ENCODE results near the gene NOP14.
"Not testable (repeated sequence)": the region's sequence is repeated elsewhere in the genome, so short reads cannot be mapped to it uniquely, and the experiment has no call there.

The NOP14 gene

GRCh38 chr4:2916696-2917095, 46.5 kb downstream of the NOP14 start:
- DNase-seq (ENCODE audit: low read depth in 2 of 3, low spot score in 1 of 3), result not testable (repeated sequence)

GRCh38 chr4:2915789-2916188, 47.4 kb downstream of the NOP14 start:
- DNase-seq (ENCODE audit: low read depth in 2 of 3, low spot score in 1 of 3), result no peak

- no peak for DNase-seq (ENCODE audit: low read depth in 2 of 3, low spot score in 1 of 3)
These were observed 48.7 kb downstream of the NOP14 start for GRCh38 chr4:2914256-2915126.

DNA sequence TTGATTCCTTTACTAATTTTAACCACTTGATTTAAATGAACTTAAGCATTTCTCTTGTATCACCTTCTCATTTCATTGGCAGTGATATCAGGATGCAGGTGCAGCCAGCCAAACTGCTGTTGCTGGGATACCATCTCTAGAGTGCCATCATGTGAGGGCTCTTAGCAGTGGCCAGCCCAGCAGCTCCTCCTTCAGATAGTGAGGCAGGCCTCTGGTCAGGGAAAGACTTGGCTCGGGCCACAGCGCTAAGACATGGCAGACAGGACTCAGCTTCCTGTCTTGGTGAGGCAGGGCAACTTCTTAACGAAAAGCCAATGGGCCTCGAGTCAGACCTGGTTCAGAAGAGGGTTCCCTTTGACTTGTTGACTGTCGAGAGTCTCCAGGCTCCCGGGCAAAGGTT, 50.0 kb downstream of the NOP14 start:
- DNase-seq (ENCODE audit: low read depth in 2 of 3, low spot score in 1 of 3), result no peak

- DNase-seq (ENCODE audit: low read depth in 2 of 3, low spot score in 1 of 3), result no peak
These were observed 51.3 kb downstream of the NOP14 start for GRCh38 chr4:2911868-2912267.

- DNase-seq (ENCODE audit: low read depth in 2 of 3, low spot score in 1 of 3), result no peak
These were observed 52.8 kb downstream of the NOP14 start for GRCh38 chr4:2910409-2910808.

DNA sequence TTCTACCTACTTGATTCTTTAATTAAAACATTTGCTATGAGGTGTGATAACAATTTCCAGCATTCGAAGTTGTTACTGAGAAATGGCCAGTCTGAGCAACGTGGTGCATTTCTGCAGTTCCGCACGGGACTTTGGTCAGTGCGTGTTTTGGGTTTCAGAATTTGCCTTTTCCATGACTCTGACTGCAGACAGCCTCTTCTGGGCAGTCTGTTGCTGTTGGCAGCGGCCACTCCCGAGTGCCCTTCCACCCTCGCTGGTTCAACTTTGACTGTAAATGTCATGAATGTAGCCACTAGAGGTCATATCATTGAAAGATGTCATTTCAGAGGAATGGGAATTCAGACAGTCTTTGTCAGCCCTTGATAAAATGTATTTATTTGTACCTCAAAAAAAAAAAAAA, 53.6 kb downstream of the NOP14 start:
- no peak for DNase-seq (ENCODE audit: low read depth in 2 of 3, low spot score in 1 of 3)

DNA sequence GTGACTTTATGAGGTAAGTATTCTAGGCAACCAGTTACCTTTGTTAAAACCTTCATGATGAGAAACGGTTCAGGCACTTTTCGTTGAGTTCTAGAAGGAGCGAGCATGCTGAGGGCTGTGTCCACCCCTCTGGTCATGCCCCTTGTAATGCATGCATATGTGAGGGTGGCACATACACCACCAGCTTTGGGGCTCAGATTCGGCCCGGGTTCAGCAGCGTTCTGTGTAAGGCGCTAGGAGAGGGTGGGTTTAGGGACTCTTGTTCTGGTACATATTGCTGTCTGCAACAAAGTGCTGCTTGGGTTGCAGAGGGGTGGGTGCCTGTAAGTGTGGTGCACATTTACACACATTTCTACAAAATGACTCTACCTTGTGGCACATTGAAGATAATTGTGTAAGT, 54.5 kb downstream of the NOP14 start:
- no peak for DNase-seq (ENCODE audit: low read depth in 2 of 3, low spot score in 1 of 3)

DNA sequence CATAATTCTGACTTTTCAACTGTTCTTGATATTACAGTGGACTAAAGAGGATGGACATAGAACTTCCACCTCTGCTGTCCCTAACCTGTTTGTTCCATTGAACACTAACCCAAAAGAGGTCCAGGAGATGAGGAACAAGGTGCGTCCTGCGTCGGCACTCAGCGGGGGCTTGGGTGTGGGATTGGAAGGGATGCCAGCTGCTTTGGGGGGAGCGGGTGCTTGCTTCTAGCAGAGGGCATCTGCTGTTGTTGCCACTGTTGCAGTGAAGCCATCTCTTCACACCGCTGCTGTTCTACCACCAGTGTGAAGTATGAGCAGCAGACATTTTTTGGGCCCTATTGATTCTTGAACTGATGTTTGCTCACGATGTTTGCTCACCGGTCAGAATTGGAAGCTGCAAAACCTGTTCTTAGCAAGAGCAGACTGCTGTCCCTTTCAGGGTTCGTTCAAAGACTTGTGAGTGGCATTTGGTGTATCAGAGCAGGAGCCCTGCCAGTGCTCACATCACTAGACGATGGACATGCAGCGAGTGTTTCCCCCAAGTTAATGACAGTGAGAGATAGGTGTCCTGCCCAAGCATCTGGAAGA, 55.4 kb downstream of the NOP14 start:
- DNase-seq (ENCODE audit: low read depth in 2 of 3, low spot score in 1 of 3), result no peak

DNA sequence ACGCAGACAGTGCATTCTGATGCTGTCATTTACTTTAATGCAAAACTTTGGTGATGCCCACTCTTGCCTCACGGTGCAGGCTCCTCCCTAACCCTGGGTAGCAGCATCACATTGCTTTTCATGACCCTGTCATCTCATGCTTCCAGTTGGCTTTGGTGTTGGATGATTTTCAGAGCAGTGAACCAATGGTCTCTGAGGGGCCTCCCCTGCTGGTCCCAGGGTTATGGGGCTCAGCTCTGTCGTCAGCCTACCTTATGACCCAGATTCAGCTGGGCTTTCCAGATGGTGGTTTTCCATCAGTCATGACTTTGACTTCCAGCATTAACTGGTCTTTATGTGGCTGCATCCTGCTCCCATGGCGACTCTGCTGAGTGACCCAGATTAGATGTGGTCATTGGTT, 56.0 kb downstream of the NOP14 start:
- DNase-seq (ENCODE audit: low read depth in 2 of 3, low spot score in 1 of 3), result no peak

DNA sequence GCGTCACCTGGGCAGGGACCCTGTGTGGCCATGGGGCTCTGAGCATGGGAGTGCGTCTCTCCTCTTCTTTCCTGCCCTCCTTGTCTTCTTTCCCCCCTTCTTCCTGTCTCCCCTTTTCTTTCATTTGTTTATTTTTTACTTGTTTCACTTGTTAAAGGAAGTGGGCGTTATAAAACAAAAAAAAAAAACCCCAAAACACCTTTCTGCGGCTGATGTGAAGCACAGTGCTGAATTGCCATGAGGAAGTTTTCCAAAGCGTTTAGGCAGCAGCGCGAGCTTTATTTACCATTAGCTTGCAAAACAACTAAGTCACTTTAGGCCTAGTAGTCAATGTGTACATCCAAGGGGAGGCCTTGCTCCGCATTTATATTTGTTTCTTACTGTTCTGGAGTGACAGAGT, 57.0 kb downstream of the NOP14 start:
- no peak for DNase-seq (ENCODE audit: low read depth in 2 of 3, low spot score in 1 of 3)

GRCh38 chr4:2905544-2905943, 57.7 kb downstream of the NOP14 start:
- no peak for DNase-seq (ENCODE audit: low read depth in 2 of 3, low spot score in 1 of 3)

- DNase-seq (ENCODE audit: low read depth in 2 of 3, low spot score in 1 of 3), result no peak
These were observed 61.1 kb downstream of the NOP14 start for GRCh38 chr4:2902126-2902525.

DNA sequence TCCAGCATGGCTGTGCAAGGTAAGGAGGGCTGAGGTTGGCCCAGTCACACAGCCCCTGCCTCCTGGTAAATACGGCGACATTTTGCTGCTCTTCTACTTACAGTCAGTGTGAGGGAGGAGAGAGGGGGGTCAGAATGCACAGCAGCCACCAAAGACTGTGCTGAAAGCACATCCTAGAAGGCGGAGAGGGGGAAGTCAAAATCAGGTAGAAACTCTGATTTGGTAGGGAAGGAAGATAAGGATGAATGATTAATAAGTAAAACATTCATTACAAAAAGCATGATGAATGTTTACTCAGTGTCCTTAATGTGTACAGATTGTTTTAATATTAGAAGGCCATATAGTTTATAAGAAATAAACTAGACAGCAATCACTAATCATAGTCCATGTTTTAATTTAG, 62.0 kb downstream of the NOP14 start:
- DNase-seq (ENCODE audit: low read depth in 2 of 3, low spot score in 1 of 3), result no peak

DNA sequence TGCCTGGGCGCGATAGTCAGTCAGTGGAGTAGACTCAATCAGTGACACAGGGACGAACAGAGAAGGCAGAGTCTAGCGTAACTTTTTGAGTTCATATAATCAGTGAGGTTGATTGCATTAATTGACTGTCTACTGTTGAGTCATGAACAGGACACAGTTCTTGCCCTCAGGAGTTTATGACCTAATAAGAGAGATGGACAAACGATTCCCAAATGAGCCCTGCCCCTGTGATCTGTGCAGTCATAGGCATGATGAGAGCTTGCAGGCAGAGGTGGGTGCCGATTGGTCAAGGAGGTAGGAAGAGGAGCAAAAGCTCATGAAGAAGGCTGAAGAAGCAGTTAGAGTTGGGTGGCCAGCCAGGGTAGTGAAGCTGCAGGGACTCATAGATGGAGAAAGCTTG, 62.5 kb downstream of the NOP14 start:
- DNase-seq (ENCODE audit: low read depth in 2 of 3, low spot score in 1 of 3), result no peak

DNA sequence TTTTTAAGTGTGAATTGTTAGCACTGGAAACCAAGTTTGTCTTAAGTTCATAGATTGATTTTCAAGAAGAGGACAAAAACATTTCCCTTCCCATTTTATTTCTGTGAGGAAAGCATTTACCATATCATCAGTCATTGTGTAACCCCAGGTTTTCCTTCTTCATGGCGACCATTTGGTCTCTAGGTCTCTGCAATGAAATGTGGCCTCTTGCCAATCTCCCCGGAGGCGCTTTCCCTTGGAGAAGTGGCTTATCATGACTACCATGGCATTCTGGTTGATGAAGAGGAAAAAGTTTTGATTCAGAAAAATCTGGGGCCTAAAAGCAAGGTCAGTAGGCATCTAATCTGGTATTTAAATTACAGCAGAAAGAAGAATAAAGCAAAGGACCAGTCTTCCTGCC, 65.2 kb downstream of the NOP14 start:
- no peak for DNase-seq (ENCODE audit: low read depth in 2 of 3, low spot score in 1 of 3)

GRCh38 chr4:2893772-2894171, 69.4 kb downstream of the NOP14 start:
- no peak for DNase-seq (ENCODE audit: low read depth in 2 of 3, low spot score in 1 of 3)

DNA sequence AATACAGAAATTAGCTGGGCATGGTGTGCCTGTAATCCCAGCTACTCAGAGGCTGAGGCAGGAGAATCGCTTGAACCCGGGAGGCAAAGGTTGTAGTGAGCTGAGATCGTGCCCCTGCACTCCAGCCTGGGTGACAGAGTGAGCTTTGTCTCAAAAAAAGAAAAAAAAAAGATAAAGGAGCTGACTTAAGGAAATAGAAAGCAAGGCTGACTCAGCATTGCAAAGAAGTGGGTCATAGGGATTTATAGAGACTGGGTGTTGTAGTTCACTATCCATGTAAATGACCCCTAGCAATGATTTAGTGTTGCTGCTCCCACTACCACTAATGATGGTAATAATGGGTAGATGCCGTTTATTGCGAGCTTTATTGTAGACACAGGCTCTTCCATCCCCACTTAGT, 71.9 kb downstream of the NOP14 start:
- DNase-seq (ENCODE audit: low read depth in 2 of 3, low spot score in 1 of 3), result no peak

DNA sequence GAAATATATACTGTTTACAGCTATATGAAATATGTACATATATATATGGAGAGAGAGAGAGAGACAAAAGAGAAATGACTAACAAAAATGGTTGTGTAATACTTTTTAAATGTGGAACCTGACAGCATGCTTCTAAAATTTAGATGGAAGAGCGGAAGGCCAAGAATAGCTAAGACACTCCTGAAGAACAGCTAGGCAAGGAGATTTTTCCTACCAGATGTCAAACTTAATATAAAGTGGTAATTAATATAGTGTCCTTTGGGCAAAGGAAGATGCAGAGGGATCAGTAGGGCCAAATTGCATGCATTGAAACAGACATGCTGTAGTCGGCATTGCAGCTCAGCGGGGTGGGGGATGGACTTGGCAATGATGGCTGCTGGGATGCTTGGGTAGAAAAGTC, 74.3 kb downstream of the NOP14 start:
- no peak for DNase-seq (ENCODE audit: low read depth in 2 of 3, low spot score in 1 of 3)

Data from stimulated activated CD4-positive, alpha-beta T cell treated with anti-CD3 and anti-CD28 coated beads, Interleukin-12 subunit alpha, Interleukin-12 subunit beta, amount 100 ng/mL, for 48 hours (primary cell).